Sigmoid colon (tissue), 4 donors: ENCODE results near the gene SERPINB12.
A peak's percentile ranks its signal among the peaks of the same experiment; 100 is the strongest.

Experiments used
- CTCF ChIP-seq, 4 experiments: fragments of 450-650 bp in 3 of 4; fragments of 200-600 bp in 1 of 4; IDR thresholded peaks; one replicate each; pipeline ENCODE4 v1.5.1; 2016 to 2019; ENCODE audit warnings: antibody characterized with exemption in 4 of 4, mild to moderate bottlenecking in 3 of 4, moderate library complexity in 2 of 4
- EP300 ChIP-seq, 4 donors: sonication (generic); formaldehyde crosslinking; IDR thresholded peaks; one replicate each; pipeline ENCODE4 v1.6.1; 2017; ENCODE audit warnings: antibody characterized with exemption in 4 of 4
- POLR2AphosphoS5 ChIP-seq, 4 donors: sonication (generic); formaldehyde crosslinking; IDR thresholded peaks; one replicate each; pipeline ENCODE4 v1.6.1; 2017; ENCODE audit warnings: antibody characterized with exemption in 4 of 4

GRCh38 chr18:63518178-63519012 lies 23.8 kb upstream of the SERPINB12 start:
- TF ChIP-seq CTCF (IDR thresholded peaks at IDR 0.05): peak; percentile 70 to 79 (median 74)
- TF ChIP-seq EP300 (IDR thresholded peaks at IDR 0.05): no peak
- TF ChIP-seq POLR2AphosphoS5 (IDR thresholded peaks at IDR 0.05): no peak
